Left lobe of liver (tissue), 2 donors: ENCODE measurements around the gene ABCD1. TPM values are rescaled to one million over a fixed set of nuclear protein-coding genes. Genes with fewer than 3 reads are reported as not detected.
A peak's percentile ranks its signal among the peaks of the same experiment; 100 is the strongest.

ENCODE experiments used
- ATAC-seq: fragments of 200-7000 bp; cut with Tn5 transposase; one replicate; pipeline ENCODE4 v1.9.1; 2020; ENCODE audit warnings: mild to moderate bottlenecking, moderate library complexity
- DNase-seq: peaks from one replicate; pipeline ENCODE4 v3.0.0-alpha.2; 2020; ENCODE audit warnings: low spot score
- total RNA-seq: library from RNA; stranded (reverse); gene quantifications from one replicate; pipeline ENCODE4 v1.2.1, GENCODE V29; 2021
- donor health status: DM: no; HTN: no; CAD: no; lungs with moderate emphysema.
- donor health status: DM: no; HTN: yes; CAD: no.

ABCD1 gene
- total RNA-seq, 1 donor from 2014 or later, result 13.4 TPM

GRCh38 chrX:153782313-153782712 is 57.7 kb downstream of the ABCD1 start:
- DNase-seq, result no peak
- ATAC-seq, result no peak

GRCh38 chrX:153782871-153783270 is 58.2 kb downstream of the ABCD1 start:
- no peak for DNase-seq
- no peak for ATAC-seq

GRCh38 chrX:153783378-153784013 is 58.8 kb downstream of the ABCD1 start:
- DNase-seq (no peak), ATAC-seq (no peak)

- no peak for DNase-seq
- ATAC-seq, result no peak
Measured at GRCh38 chrX:153784325-153784967, 59.8 kb downstream of the ABCD1 start.

GRCh38 chrX:153786669-153787068 is 62.0 kb downstream of the ABCD1 start:
- DNase-seq (no peak), ATAC-seq (no peak)

- DNase-seq (no peak), ATAC-seq (no peak)
Measured at GRCh38 chrX:153789654-153790053, 65.0 kb downstream of the ABCD1 start.

- DNase-seq, result no peak
- ATAC-seq, result no peak
Measured at GRCh38 chrX:153791104-153791852, 66.6 kb downstream of the ABCD1 start.

- ATAC-seq, result no peak
- no peak for DNase-seq
Measured at GRCh38 chrX:153792368-153792767, 67.7 kb downstream of the ABCD1 start.

- DNase-seq, result no peak
- ATAC-seq, result peak; percentile 31
Measured at GRCh38 chrX:153793291-153793690, 68.6 kb downstream of the ABCD1 start.

Other genes starting within 250 kb of the ABCD1 start
- gene BGN, start 229.9 kb upstream of the ABCD1 start, total RNA-seq, result 88.4 TPM
- gene ATP2B3, start 207.2 kb upstream of the ABCD1 start, total RNA-seq, result not detected
- 8.7 TPM for gene CCNQ, start 125.7 kb upstream of the ABCD1 start, total RNA-seq
- gene DUSP9, start 77.7 kb upstream of the ABCD1 start, total RNA-seq, result 0.60 TPM
- gene PNCK, start 51.0 kb upstream of the ABCD1 start, total RNA-seq, result not detected
- 3.2 TPM for gene SLC6A8, start 36.9 kb upstream of the ABCD1 start, total RNA-seq
- 108 TPM for gene BCAP31, start 469 bp upstream of the ABCD1 start, total RNA-seq
- 1.4 TPM for gene PLXNB3, start 39.4 kb downstream of the ABCD1 start, total RNA-seq
- not detected for gene SRPK3, start 56.2 kb downstream of the ABCD1 start, total RNA-seq
- 25.4 TPM for gene IDH3G, start 69.5 kb downstream of the ABCD1 start, total RNA-seq
- gene SSR4, start 69.8 kb downstream of the ABCD1 start, total RNA-seq, result 211 TPM
- 0.91 TPM for gene PDZD4, start 105.7 kb downstream of the ABCD1 start, total RNA-seq
- gene L1CAM, start 161.3 kb downstream of the ABCD1 start, total RNA-seq, result 0.88 TPM
- not detected for gene AVPR2, start 179.8 kb downstream of the ABCD1 start, total RNA-seq
- 8.1 TPM for gene ARHGAP4, start 201.4 kb downstream of the ABCD1 start, total RNA-seq
- 38.0 TPM for gene NAA10, start 210.2 kb downstream of the ABCD1 start, total RNA-seq
- 5.5 TPM for gene RENBP, start 219.8 kb downstream of the ABCD1 start, total RNA-seq
- gene HCFC1, start 247.0 kb downstream of the ABCD1 start, total RNA-seq, result 17.2 TPM
- gene TMEM187, start 247.9 kb downstream of the ABCD1 start, total RNA-seq, result 11.6 TPM